ENCODE results near the gene KDM2A.

DNA sequence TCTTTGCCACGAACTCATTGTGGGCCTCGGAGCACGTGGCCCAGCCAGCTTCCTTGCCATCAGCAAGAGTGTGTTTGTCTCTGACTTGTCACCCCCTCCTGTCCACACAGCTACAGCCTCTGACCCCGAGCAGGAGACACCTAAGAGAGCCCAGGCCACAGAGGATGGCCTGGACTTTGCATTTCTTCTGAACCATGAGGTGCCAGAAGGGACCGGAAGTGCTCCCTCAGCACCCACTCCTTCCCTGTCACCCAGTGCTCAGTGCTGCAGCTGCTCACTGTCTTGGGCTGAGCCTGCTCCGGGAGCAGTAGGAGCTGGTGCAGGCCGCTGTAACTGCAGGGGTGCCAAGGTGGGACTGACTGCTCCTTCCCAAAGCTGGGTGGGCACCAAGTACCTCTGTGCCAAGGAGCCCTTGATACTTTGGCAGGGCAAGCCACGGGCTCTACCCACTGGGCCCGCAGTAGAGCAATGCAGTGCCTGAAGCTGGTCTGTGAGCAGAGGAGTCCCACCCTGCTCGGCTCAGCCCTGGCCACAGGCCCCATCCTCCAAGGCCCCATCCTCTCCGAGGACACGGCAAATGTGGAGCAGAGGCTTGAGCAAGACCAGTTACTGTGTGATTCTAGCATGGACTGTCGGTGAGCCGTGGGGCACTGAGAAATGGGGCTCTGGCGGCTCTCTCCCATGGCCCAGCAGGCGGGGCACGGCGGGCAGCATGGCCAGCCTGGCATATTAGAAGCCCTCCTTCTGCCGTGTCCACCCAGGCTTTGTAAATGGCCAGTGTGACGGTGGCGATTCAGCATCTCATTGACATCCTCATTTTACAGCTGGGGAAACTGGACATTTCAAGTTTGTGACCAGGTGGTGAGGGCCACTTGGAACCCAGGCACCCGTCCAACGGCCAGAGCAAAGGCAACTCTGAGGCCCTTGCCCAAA lies 153.5 kb downstream of the KDM2A start:
- TF ChIP-seq EP300 (IDR thresholded peaks at IDR 0.05), result no peak
- TF ChIP-seq, protein P1, sequence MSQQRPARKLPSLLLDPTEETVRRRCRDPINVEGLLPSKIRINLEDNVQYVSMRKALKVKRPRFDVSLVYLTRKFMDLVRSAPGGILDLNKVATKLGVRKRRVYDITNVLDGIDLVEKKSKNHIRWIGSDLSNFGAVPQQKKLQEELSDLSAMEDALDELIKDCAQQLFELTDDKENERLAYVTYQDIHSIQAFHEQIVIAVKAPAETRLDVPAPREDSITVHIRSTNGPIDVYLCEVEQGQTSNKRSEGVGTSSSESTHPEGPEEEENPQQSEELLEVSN (IDR thresholded peaks at IDR 0.05; ENCODE audit: borderline replicate concordance, low read depth), result no peak
- TF ChIP-seq POLR2A (IDR thresholded peaks at IDR 0.05; ENCODE audit: low read length), result no peak
